ENCODE results near the gene PARD3B.

DNA sequence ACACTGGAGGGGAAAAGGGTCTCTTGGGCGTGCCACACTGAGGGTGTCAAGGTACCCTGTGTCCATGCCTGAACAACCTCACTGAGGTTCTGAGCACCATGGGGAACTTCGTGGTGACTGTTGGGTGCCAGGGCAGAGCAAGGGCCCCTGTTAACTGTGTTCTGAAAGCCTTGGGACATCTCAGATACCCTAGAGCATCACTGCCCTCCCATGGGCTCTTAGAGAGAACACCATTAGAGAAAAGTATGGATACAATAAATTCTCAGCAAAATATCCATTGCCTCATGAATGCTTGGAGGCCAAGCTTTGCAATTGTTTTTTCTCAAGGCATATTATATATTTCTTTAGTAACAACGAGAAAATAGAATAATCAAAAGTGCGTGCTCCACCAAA, 648.6 kb downstream of the PARD3B start:
- TF ChIP-seq CTCF (conservative IDR thresholded peaks at IDR 0.05) (no peak), EZH2 (IDR thresholded peaks at IDR 0.05; ENCODE audit: low read depth) (no peak)

Measured in PC-9 (cell line).